Measurements from ENCODE around the gene OR2T34.
"Not testable (repeated sequence)": the region's sequence is repeated elsewhere in the genome, so short reads cannot be mapped to it uniquely, and the experiment has no call there.

The OR2T34 gene

GRCh38 chr1:248551027-248551426 lies 23.5 kb downstream of the OR2T34 start:
- not testable (repeated sequence) for DNase-seq

GRCh38 chr1:248547383-248547782 lies 27.2 kb downstream of the OR2T34 start:
- DNase-seq: not testable (repeated sequence)

GRCh38 chr1:248537449-248537848 lies 37.1 kb downstream of the OR2T34 start:
- DNase-seq: not testable (repeated sequence)

Measured in NCI-H1105 (cell line).